Measurements from ENCODE around the gene PTH1R. TPM values are rescaled to one million over a fixed set of nuclear protein-coding genes. Genes with fewer than 3 reads are reported as not detected.

PTH1R gene
- polyA plus RNA-seq, 1 of the 3 experiments (the other 2 are of a cell fraction): 0.07 TPM

GRCh38 chr3:46883054-46883829, 5.7 kb downstream of the PTH1R start (continued):
- TF ChIP-seq SMC3 (IDR thresholded peaks at IDR 0.05; ENCODE audit: low read depth, low read length): no peak

GRCh38 chr3:46883830-46884185, 6.3 kb downstream of the PTH1R start:
- ChIA-PET CTCF (interaction anchor here (2.5 to 31.0 kb wide), 5 partner anchors 10 to 178 kb away, joined by 9 to 480 read pairs (median 17); partner anchors contain the start of gene PTH1R), POLR2A (no interaction called here)
- 59% methylated on average over 4 of the region's 4 CpGs for WGBS (ENCODE audit: low lambda C conversion rate)
- H3K36me3 ChIP-seq (replicated peaks in 1 of 2; ENCODE audit: control insufficient read depth in 1 of 2, insufficient read depth in 2 of 2, low read length in 1 of 2): no peaks in the 10 kb centered on the region
- H2AFZ ChIP-seq (ENCODE audit: low read depth): no peak overlapping the region
- no peaks in the 10 kb centered on the region for H3K9me3 ChIP-seq
- peaks cover 22% of the 10 kb centered on the region for H3K27me3 ChIP-seq (ENCODE audit: insufficient read depth)
- H3K9ac ChIP-seq: no peak overlapping the region
- peaks cover 7% of the 10 kb centered on the region for H3F3A ChIP-seq (replicated peaks; ENCODE audit: insufficient read depth)
- no peak overlapping the region for H3K27ac ChIP-seq (ENCODE audit: low read depth in 2 of 2, low read length in 1 of 2)
- TF ChIP-seq USF2 (IDR thresholded peaks at IDR 0.05; ENCODE audit: borderline replicate concordance, low read depth, low read length) (no peak), JUND (IDR thresholded peaks at IDR 0.05) (no peak), SIN3A (IDR thresholded peaks at IDR 0.05; ENCODE audit: borderline replicate concordance, low read depth, low read length) (no peak), MXI1 (IDR thresholded peaks at IDR 0.05; ENCODE audit: low read depth, low read length) (no peak), REST (IDR thresholded peaks at IDR 0.05; ENCODE audit: low read depth, low read length) (no peak), FOSL2 (IDR thresholded peaks at IDR 0.05; ENCODE audit: borderline replicate concordance, low read depth) (no peak), RXRA (IDR thresholded peaks at IDR 0.05; ENCODE audit: borderline replicate concordance, low read depth) (no peak), GABPA (IDR thresholded peaks at IDR 0.05; ENCODE audit: low read depth) (no peak), FOXJ3 (CRISPR knock-in tag; IDR thresholded peaks at IDR 0.05) (no peak), USF1 (IDR thresholded peaks at IDR 0.05; ENCODE audit: borderline replicate concordance, low read depth) (no peak), ZBTB33 (IDR thresholded peaks at IDR 0.05; ENCODE audit: borderline replicate concordance, low read depth) (no peak), TAF1 (IDR thresholded peaks at IDR 0.05; ENCODE audit: borderline replicate concordance, low read depth, low read length) (no peak), RCOR1 (IDR thresholded peaks at IDR 0.05; ENCODE audit: low read length) (no peak), ELF1 (IDR thresholded peaks at IDR 0.05) (no peak), FOXM1 (IDR thresholded peaks at IDR 0.05; ENCODE audit: low read depth) (no peak), RFX5 (IDR thresholded peaks at IDR 0.05; ENCODE audit: low read length) (no peak)
- TF ChIP-seq, protein P1, sequence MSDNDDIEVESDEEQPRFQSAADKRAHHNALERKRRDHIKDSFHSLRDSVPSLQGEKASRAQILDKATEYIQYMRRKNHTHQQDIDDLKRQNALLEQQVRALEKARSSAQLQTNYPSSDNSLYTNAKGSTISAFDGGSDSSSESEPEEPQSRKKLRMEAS (IDR thresholded peaks at IDR 0.05; ENCODE audit: low read depth): no peak
- TF ChIP-seq, protein P2, sequence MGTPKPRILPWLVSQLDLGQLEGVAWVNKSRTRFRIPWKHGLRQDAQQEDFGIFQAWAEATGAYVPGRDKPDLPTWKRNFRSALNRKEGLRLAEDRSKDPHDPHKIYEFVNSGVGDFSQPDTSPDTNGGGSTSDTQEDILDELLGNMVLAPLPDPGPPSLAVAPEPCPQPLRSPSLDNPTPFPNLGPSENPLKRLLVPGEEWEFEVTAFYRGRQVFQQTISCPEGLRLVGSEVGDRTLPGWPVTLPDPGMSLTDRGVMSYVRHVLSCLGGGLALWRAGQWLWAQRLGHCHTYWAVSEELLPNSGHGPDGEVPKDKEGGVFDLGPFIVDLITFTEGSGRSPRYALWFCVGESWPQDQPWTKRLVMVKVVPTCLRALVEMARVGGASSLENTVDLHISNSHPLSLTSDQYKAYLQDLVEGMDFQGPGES (IDR thresholded peaks at IDR 0.05; ENCODE audit: low read depth, low read length): no peak
- TF ChIP-seq, protein P3, sequence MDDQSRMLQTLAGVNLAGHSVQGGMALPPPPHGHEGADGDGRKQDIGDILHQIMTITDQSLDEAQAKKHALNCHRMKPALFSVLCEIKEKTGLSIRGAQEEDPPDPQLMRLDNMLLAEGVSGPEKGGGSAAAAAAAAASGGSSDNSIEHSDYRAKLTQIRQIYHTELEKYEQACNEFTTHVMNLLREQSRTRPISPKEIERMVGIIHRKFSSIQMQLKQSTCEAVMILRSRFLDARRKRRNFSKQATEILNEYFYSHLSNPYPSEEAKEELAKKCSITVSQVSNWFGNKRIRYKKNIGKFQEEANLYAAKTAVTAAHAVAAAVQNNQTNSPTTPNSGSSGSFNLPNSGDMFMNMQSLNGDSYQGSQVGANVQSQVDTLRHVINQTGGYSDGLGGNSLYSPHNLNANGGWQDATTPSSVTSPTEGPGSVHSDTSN (IDR thresholded peaks at IDR 0.05): no peak
- no peaks in the 10 kb centered on the region for H3K79me2 ChIP-seq (ENCODE audit: insufficient read depth)
- no peak overlapping the region for H3K4me3 ChIP-seq (ENCODE audit: low read depth in 2 of 2, low read length in 1 of 2)
- no peak overlapping the region for H3K4me2 ChIP-seq
- no peaks in the 10 kb centered on the region for H4K20me1 ChIP-seq (ENCODE audit: insufficient read depth)
- no peak for DNase-seq
- H3K9me2 ChIP-seq: no peaks in the 10 kb centered on the region
- peaks cover 0 to 9% of the 10 kb centered on the region in 2 experiments; a peak in 1 of 4 replicates for H3K4me1 ChIP-seq (ENCODE audit: control insufficient read depth in 1 of 2, insufficient read depth in 2 of 2, low read depth in 1 of 2, low read length in 1 of 2)

Measured in SK-N-SH (cell line).